EL (cell line): ENCODE measurements around the gene PACRG.

Experiments used
- DNase-seq: peaks from one replicate; pipeline ENCODE4 v3.0.0-alpha.2; 2016

Gene PACRG

DNA sequence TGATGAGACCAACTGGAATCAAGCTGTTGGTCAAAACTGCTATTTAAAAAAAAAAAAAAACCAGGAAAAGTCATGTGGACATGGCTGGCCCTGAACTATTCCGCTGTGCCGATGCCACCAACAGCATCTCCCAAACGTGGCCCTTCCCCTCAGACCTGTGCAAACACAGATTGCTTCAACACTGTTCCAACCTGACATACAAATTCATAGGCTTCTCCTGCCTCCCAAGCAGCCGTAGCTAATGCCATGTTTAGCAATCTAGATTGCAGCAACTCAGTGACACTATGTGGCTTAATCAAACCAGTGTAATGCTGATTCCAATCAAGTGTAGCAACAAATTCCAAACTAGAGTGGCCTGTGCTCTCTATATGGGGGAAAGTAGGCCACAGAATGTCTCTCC is 16.4 kb upstream of the PACRG start:
- no peak for DNase-seq

DNA sequence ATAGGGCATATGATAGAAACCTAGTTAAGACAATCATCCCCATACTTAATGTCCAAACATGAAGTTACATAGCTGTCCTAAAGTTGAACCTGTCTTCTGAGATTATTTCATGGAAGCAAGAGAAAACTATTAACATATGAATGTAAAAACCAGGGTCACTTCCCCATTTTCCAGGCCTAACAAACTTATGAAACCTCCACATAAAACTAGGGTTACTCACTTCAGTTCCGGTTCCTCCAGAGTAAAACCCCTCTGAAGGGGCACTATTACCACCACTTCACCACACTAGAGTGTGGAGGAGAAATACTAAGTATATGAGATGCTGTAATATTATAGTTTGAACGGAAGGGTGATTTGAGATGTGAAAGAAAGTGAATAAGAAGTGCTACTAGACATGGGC is 15.1 kb upstream of the PACRG start:
- no peak for DNase-seq

DNA sequence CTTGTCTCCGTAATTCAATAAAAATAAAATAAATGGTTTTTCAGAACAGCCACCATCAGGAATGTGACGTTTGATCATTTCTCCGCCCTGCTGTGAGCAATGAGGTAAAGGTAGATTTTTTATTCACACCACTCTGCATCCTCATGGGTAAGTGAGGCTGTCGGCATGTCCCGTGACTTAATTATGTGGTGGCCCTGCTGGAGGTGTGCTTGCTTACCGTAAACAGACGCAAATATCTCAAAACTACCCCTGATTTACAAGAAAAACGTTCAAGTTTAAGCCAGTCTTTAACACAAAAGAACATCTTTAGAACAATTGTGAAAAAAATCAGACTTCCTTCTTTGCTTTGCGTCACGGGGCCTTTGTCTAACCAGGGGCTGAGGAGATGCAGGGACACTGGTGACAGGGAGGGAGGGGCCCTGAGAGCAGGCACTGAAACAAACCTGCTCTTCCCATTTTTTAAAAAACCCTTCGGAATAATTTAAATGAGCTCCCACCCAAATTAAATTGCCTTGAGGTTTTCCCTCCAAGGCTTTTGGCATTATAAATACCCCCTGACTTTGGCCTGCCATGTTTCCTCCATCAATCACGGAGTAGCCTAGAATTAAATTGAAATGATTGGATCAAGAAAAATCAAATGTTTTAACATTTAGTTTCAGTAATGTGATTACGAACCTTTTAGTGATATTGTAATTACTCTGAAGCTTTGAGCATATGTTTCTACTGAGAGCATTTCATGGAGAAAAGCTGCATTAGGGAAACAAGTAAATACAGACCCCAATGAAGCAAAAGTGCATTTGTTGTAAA is 13.6 kb upstream of the PACRG start:
- DNase-seq: no peak

DNA sequence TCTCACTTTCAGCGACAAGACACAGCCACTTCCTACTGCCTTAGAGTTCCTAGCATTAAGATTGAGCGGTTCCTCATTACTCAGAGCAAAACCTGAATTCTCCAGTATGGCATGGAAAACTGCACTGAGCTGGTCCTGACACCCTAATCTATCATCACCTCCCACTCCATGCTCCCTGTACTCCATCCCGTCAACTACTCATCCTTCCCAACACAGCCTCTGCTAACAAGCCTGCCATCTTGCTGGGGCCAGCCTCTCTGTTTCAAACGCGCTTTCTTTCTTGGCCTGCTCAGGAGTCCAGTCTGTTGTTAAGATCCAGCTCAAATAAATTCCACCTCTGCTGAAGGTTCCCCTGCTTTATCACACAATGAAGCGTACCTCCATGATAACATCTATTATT is 12.2 kb upstream of the PACRG start:
- DNase-seq: no peak

DNA sequence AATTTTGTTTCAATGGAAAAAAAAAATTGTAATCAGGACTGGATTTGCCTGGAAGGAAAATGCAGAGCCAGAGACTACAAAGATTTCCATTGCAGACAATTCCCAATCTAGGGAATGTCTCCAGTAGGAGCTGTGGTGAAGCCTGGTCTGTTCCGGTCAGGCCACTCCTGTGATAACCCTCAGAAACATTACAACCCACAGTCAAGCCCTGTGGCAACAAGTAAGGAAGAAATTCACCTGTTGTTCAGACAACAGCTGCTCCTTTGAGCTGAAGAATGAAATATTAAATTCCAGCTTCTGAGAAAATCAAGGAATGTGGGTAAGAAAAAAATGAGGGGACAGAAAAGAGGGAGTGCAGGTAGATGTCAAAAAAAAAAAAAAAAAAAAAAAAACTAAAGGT is 8.2 kb upstream of the PACRG start:
- DNase-seq: no peak

DNA sequence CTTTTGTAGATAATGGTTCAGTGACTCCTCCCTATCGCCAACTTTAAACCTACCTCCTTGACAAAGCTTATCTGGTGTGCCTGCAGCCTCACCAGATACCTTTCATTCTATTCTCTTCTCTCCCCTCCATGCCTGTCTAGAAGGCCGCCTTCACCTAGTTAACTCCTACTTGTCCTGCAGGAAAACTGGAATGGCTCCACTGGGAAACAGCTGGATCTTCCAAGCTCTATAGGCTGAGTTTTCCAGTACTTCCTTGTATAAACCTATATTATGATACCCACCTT is 6.4 kb upstream of the PACRG start:
- DNase-seq: no peak

DNA sequence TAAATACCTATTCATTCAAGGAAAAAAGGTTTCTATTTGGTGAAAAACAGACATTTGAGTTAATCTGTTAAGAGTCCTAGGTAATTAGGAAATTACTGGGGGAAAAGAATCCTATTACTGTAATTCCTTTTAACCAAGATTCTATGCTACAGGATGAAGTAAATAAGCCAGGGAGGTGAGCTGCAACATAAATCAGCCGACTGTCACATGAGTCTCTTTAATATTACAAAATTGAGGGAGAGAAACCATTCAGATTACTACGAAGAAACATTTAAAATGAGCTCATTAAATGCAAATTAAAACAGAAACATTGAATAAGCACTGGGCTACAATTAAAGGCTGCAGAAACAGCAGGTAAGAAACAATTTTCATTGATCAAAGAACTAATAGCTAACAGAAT is 5.5 kb upstream of the PACRG start:
- DNase-seq: no peak

DNA sequence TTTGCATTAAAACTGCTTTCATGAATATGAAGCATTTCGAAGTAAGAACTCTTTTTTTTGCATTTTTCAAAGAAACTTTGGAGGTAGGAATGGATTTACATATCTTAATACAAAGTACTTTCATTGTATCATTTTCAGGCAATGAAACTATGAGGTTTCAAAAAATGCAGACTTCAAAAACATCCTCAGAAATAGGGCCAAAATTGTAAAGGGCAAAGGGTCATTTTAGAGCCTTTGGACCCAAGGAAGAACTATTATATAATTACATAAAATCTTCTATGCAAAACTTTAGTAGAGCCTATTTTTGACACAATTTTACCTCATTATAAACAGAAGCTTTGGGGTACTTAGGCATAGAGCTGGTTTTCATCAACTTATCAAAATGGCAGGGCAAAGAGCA is 5.1 kb upstream of the PACRG start:
- DNase-seq: no peak

DNA sequence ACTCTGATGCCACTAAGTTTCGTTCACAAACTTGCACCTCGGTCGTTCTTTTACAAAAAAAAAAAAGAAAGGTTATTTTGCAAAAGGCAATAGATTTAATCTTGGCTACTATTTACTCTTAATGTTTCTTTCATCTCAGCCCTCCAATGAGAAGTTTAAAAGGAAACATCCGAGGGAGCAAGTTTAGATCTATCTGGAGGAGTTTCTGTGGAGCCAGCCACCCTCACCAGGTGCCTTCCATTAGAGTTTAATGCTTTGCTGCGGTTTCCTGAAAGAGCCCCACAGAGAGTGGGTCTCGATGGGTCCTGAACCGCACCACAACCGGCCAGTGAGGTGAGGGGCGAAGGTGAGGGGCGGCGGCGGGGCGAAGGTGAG is 840 bp upstream of the PACRG start:
- DNase-seq: peak; percentile 3

DNA sequence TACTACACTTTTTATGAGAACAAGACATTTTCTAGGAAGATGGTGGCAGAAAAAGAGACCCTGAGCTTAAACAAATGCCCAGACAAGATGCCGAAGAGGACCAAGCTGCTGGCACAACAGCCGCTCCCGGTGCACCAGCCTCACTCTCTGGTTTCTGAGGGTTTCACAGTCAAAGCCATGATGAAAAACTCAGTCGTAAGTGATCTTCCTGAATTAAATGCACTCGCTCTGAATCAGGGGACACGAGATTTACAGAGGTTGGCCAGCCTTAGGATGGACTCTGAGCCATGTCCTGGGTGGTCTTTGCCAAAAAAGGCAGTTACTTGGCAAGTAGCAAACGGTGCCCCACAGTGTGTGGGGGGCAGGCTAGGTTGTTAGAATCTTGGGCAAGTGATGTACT is 423 bp downstream of the PACRG start:
- DNase-seq: no peak

DNA sequence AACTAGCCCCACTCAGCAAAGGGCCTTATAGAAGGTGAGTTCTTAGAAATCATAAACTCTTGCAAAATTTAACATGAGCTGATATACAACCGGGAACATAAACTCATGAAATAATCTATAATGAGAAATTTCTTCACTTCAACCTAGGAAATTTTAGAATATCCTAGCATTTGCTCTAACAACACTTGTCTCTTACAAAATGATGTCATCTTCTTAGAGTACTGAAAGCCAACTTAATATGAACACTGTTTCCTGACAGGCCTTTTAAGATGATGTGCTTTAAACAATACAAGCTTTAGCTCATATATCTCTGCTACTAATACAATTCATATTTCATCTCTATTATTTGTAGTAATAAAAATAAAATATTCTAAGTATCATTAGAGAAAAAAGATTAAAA is 932 bp downstream of the PACRG start:
- no peak for DNase-seq

DNA sequence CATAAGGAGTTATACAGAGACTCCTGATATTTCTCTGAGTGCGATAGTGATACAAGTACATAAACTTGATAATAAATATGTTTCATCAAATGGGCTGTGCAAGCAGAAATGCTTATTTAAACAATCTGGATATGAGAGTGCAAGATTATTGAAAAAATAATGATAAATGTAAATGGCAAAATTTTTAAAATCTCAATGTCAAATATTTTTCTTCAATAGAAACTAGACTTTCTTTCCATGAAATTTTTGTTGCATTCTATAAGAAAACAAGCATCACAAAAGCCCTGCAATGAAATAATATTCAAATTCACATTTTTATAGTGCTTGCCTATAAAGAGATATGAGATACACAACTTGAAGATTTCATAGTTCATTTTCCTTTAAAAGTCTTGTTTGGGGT is 2.7 kb downstream of the PACRG start:
- DNase-seq: no peak

DNA sequence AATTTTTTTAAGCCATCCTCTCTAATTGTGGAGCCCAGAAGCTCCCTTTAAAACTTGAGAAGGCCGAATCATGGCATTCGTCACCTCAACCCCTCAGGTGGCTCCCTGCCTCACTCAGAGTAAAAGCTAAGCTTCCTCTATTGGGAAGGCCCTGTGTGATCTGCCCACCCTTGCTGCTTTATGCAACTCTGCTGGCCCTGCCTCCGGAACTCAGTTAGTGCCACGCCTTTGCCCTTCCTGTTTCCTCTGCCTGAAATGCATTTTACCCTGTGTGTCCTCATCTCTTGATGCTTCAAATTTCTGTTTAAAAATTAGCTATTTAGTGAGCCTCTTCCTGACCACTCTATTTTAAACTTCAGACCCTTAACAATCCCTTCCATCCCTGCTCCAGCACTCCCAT is 5.7 kb downstream of the PACRG start:
- DNase-seq: no peak

DNA sequence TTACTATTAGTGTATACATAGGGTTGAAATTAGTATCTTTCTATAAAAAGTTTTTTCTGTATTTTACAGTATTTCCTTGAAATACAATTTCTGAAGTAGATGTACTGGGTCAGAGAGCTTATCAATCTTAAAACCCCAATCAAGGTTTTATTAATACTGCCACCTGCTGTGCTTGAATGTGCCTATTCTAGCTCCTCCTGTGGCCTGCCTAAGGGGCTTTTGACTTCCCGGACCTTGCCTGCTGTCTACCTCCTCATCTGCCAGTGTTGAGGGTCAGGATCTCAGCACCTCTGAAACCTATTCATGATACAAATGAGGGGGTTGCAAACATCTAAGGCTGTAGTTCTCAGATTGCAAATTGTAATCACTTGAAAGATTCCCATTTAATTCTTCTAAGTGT is 9.2 kb downstream of the PACRG start:
- DNase-seq: no peak

DNA sequence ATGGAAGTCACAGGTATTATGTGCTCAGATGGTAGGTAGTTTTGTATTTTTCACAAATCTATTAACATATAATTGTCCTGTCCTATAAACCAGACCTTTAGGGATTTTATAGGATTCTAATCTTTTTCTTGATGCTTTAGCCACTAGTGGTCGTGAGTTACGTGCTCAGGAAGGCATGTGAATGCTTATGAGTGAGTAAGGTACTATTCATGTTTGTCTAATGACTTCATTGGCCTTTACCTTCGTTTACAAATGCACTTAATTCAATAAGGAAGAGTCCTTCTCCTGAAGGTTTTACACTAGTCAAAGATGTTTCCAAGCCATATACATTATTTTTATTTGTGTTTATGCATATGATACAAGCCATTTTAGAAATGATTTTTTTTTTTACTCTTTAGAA is 23.0 kb downstream of the PACRG start:
- peak; percentile 38 for DNase-seq

DNA sequence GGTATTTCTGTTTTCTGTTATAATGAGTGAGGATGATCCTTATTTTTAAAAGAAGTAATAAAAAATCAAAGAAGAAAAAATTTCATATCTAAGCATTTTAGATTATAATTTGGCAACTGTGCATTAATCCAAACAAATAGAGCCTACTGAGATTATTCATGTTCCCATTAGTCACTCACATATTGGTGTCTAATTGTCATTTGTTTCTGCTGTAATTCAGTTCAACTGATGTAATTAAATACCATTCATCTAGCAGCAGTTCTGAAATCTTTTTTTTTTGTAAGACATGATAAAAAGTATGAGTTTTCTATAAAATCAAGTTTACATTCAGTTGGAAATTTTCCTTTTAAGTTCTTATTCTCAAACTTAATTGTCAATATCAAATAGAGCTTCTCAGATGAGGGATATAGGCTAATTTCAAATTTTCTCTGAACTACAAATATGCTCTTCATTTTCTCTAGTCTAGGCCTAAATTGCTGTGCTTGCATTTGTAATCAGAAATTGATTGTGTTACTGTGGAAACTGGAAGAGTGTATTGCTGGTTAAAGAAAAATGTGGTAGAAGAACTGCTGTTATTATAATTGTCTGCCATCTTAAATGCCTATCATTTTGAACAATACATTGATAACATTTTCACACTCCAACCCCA is 23.6 kb downstream of the PACRG start:
- no peak for DNase-seq

DNA sequence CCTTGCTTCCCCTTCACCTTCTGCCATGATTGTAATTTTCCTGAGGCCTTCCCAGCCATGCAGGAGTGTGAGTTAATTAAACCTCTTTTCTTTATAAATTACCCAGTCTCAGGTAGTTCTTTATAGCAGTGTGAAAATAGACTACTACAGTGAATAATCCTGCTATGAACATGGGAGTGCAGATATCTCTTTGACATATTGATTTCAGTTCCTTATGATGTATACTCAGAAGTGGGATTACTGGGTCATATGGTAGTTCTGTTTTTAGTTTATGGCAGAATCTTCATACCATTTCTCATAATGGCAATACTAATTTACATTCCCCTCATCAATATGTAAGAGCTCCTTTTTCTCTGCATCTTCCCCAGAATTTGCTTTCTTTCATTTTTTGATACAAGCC is 26.0 kb downstream of the PACRG start:
- no peak for DNase-seq

DNA sequence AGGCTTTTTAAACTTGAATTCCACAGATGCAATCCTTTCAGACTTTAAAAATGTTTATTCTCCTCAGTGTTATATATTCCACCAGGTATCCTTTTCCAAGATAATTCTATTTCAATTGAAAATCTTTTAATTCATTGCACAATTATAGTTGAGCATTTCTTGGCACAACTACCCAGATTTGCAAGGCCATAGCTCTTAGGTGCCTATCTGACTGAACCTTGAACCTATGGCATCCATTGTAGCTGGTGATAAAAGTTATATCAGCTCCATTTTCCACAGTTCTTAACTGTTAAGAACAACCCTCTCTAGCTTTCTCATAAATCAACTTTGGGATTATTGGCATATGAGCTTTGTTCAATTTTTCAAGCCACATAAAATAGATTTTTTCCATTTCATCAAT is 42.4 kb downstream of the PACRG start:
- no peak for DNase-seq

DNA sequence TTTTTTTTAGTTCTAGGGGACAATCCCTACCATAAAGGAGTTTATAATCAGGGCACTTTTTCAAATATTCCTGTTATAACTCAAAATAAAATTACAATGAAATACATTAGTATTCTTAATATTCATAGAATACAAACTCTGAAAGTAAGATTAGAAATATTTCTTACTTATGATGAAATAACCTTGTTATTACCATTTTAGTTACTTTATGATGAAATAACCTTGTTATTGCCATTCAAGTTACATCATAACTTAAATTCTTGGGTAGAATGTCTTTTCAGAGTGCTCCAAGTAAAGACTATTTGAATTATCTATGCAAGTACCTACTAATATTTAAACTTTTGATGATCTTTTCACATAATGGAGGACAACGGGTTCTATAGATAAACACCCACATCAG is 43.2 kb downstream of the PACRG start:
- no peak for DNase-seq

DNA sequence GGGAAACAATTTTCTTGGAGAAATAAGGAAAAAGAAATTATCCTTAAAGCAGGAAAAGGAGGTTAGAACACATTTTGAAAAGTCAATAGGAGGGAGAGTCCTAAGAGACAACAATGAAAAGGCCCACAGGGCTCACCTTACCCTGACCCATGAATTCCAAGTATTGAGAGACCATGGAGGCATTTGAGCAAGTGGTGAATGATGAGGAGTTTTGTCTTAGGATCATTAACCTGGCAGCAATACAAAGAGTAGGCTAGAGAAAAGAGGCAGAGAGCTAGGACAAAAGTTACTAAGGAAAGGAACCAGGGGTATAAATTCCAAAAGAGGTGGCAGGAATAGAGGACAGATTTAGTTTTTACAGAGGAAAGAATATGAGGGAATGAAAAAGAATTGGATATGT is 44.7 kb downstream of the PACRG start:
- no peak for DNase-seq

DNA sequence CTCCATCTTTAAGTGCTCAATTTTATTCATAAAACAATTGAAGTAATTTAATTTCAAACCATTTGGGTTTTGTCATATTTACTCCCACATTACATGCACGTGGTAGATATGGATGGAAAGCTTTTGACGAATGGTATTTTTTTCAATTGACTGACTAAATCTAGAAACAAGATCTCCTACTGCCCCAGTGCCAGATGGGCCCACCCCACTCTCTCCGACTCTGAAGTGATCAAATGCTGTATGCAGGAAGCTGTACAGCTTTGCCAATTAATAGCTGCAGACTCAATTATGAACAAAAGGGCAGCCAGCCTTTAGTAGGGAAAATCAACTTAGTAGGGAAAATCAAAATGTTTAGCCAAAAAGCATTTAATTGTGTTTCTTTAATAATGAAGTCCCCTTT is 46.2 kb downstream of the PACRG start:
- DNase-seq: no peak

DNA sequence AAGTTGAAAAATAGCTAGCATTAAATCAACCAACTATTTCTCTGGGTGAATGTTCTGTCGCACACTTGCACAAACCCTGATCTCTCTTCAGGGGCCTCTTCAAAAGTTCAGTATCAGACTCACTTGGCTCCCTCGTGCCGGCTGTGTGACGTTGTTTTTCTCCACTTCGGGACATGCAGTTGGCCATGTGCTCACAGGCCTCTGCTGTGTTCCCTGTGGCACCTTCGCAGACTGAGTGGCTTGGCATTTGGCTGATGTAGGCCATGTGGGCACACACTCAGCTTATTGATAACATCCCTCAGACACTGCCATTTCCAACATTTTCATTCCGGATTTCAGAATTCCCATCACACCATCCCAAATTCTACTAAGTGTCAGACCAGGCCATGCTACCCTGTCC is 49.3 kb downstream of the PACRG start:
- DNase-seq: no peak

DNA sequence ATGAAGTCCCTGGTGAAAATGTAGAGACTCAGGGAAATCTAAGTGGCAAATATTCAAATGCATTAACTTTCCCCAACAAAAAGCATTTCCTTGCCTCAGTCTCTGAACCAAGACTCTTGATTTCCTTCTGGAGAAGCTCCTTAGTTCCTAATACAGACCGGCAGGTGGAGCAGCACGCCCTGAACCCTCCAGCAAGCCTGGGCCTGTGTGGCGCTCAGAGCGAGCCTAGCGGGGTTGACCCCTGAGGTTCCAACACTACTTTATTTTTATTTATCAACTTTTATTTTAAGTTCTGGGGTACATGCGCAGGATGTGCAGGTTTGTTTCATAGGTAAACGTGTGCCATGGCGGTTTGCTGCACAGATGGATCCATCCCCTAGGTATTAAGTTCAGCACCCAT is 50.8 kb downstream of the PACRG start:
- DNase-seq: no peak

DNA sequence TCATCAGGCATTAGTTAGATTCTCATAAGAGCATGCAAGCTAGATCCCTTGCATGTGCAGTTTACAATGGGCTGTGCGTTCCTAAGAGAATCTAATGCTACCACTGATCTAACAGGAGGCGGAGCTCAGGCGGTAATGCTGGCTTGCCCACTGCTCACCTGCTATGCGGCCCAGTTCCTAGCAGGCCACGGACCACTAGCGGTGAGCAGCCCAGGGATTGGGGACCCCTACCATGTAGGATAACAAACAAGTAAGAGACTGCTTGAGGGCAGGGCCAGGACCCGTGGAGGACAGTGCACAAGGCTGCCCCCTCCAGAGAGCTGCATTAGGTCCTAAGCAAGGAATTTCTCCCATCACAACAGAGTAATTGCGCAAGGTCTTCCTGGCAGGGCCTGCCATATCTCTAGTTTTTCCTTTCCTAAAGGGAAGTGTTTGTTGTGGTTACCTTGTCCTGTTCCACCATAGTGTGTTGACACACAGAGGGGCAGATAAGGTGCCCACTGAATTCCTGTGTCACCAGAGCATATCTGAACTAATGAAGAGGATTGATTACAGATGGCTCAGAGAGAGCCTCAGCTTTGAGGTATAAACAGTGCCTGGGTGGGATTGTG is 58.0 kb downstream of the PACRG start:
- DNase-seq: no peak
